GM23338 (cell line): ENCODE results near the gene PCDHB10.
"Not testable (repeated sequence)": the region's sequence is repeated elsewhere in the genome, so short reads cannot be mapped to it uniquely, and the experiment has no call there.

Experiments used
- EZH2 ChIP-seq: fragments of 200-600 bp; sonication (generic); IDR thresholded peaks from one replicate; pipeline ENCODE4 v1.8.0; 2017; ENCODE audit warnings: antibody characterized with exemption, mild to moderate bottlenecking, low read depth; ENCODE audit not compliant: unreplicated experiment
- EZH2phosphoT487 ChIP-seq: fragments of 200-600 bp; sonication (generic); IDR thresholded peaks from one replicate; pipeline ENCODE4 v1.8.1; 2018; ENCODE audit warnings: antibody characterized with exemption; ENCODE audit not compliant: unreplicated experiment
- TF ChIP-seq, protein P1 (sequence below), 2 experiments: fragments of 200-600 bp in 1 of 2; sonication (generic) in 1 of 2; conservative IDR thresholded peaks; 2 replicates each; pipeline versions ENCODE4 v1.5.1 to v1.6.1; 2016 to 2017; ENCODE audit warnings: antibody characterized with exemption in 2 of 2, low read depth in 2 of 2, mild to moderate bottlenecking in 2 of 2, moderate library complexity in 1 of 2

DNA sequence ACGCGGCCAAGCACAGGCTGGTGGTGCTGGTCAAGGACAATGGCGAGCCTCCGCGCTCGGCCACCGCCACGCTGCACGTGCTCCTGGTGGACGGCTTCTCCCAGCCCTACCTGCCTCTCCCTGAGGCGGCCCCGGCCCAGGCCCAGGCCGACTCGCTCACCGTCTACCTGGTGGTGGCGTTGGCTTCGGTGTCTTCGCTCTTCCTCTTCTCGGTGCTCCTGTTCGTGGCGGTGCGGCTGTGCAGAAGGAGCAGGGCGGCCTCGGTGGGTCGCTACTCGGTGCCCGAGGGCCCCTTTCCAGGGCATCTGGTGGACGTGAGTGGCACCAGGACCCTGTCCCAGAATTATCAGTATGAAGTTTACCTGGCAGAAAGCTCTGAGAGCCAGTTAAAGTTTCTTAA, 34.3 kb upstream of the PCDHB10 start:
- TF ChIP-seq, protein P1, sequence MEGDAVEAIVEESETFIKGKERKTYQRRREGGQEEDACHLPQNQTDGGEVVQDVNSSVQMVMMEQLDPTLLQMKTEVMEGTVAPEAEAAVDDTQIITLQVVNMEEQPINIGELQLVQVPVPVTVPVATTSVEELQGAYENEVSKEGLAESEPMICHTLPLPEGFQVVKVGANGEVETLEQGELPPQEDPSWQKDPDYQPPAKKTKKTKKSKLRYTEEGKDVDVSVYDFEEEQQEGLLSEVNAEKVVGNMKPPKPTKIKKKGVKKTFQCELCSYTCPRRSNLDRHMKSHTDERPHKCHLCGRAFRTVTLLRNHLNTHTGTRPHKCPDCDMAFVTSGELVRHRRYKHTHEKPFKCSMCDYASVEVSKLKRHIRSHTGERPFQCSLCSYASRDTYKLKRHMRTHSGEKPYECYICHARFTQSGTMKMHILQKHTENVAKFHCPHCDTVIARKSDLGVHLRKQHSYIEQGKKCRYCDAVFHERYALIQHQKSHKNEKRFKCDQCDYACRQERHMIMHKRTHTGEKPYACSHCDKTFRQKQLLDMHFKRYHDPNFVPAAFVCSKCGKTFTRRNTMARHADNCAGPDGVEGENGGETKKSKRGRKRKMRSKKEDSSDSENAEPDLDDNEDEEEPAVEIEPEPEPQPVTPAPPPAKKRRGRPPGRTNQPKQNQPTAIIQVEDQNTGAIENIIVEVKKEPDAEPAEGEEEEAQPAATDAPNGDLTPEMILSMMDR (conservative IDR thresholded peaks at IDR 0.05; ENCODE audit: low read depth in 2 of 2) = not testable (repeated sequence)
- not testable (repeated sequence) for TF ChIP-seq EZH2, EZH2phosphoT487
